ENCODE measurements around the gene MANBA. TPM values are rescaled to one million over a fixed set of nuclear protein-coding genes. Genes with fewer than 3 reads are reported as not detected.

The MANBA gene
- total RNA-seq, 1 experiment from 2014 or later, result 21.4 TPM

- Histone ChIP-seq H2BK15ac (ENCODE audit: low read depth, low read length) (no peak overlapping the region), H3K9me3 (ENCODE audit: control insufficient read depth, low read depth, low read length) (no peaks in the 10 kb centered on the region), H3K14ac (ENCODE audit: insufficient read depth, low read length) (no peak overlapping the region), H3K4me2 (ENCODE audit: insufficient read depth, insufficient read length, low read length) (no peak overlapping the region), H4K20me1 (ENCODE audit: control insufficient read depth, insufficient read depth, insufficient read length) (no peaks in the 10 kb centered on the region), H3K27ac (ENCODE audit: insufficient read length, low read depth, low read length) (no peak overlapping the region), H2AK5ac (ENCODE audit: insufficient read length, low read length) (no peak overlapping the region), H2BK12ac (ENCODE audit: insufficient read length, low read depth, low read length) (no peak overlapping the region), H3T11ph (ENCODE audit: low read length) (no peak overlapping the region), H3K4ac (ENCODE audit: low read depth, low read length) (no peak overlapping the region), H3K56ac (ENCODE audit: insufficient read length, low read depth, low read length) (no peak overlapping the region), H4K91ac (ENCODE audit: insufficient read length, low read depth, low read length) (no peak overlapping the region), H2BK120ac (ENCODE audit: low read depth, low read length, poor library complexity, severe bottlenecking) (no peak overlapping the region), H3K18ac (ENCODE audit: insufficient read length, low read depth, low read length) (no peak overlapping the region), H4K8ac (replicated peaks; ENCODE audit: insufficient read length, low read depth, low read length) (no peak overlapping the region), H3K4me1 (ENCODE audit: insufficient read depth, low read length) (no peaks in the 10 kb centered on the region), H3K27me3 (ENCODE audit: insufficient read depth, low read length) (no peaks in the 10 kb centered on the region), H2BK5ac (ENCODE audit: insufficient read length, low read length) (no peak overlapping the region), H4K5ac (ENCODE audit: insufficient read length, low read depth, low read length) (no peak overlapping the region), H3K79me1 (ENCODE audit: insufficient read depth, low read depth, low read length, poor library complexity, severe bottlenecking) (no peaks in the 10 kb centered on the region), H3K79me2 (ENCODE audit: insufficient read depth, low read length) (no peaks in the 10 kb centered on the region), H3K9ac (ENCODE audit: extremely low read depth, insufficient read length, low read length) (no peak overlapping the region), H3K23ac (ENCODE audit: insufficient read length, low read depth, low read length) (no peak overlapping the region), H2BK20ac (ENCODE audit: low read depth, low read length, poor library complexity, severe bottlenecking) (no peak overlapping the region), H2AFZ (ENCODE audit: low read length) (no peak overlapping the region), H3K23me2 (ENCODE audit: insufficient read length, low read depth, low read length, poor library complexity, severe bottlenecking) (no peaks in the 10 kb centered on the region)
- TF ChIP-seq CTCF (conservative IDR thresholded peaks at IDR 0.05), result no peak
- no peak overlapping the region; a peak in 1 of 7 replicates for H3K27ac Mint-ChIP-seq
- H3K36me3 Mint-ChIP-seq (ENCODE audit: insufficient read depth in 1 of 3, low read depth in 3 of 3), result peaks cover 5 to 28% (median 8%) of the 10 kb centered on the region in 3 experiments; a peak in 6 of 7 replicates
- no CpG with 5 or more reads among the region's 1 CpG for WGBS (ENCODE audit: extremely low coverage, insufficient read length, low lambda C conversion rate)
- no peak for DNase-seq
- H3K9me3 Mint-ChIP-seq, result no peaks in the 10 kb centered on the region
- H3K4me3 Mint-ChIP-seq, result no peak overlapping the region
- no peaks in the 10 kb centered on the region for H3K27me3 Mint-ChIP-seq (ENCODE audit: low read depth)
- H3K4me1 Mint-ChIP-seq, result no peaks in the 10 kb centered on the region
Measured at GRCh38 chr4:102638621-102639020, 122.1 kb downstream of the MANBA start.
